Esophagus squamous epithelium (tissue), 5 donors: ENCODE results near the gene ZNF619. TPM values are rescaled to one million over a fixed set of nuclear protein-coding genes. Genes with fewer than 3 reads are reported as not detected.

ENCODE experiments used
- DNase-seq: peaks from one replicate; lab custom pipeline; 2025; lab: John Stamatoyannopoulos, UW
- H3K27ac ChIP-seq, 4 donors: fragments of 200-600 bp; sonication (generic); one replicate each; pipeline ENCODE4 v1.5.1; 2016 to 2019; ENCODE audit warnings: mild to moderate bottlenecking in 1 of 4
- H3K27me3 ChIP-seq, 4 donors: fragments of 200-600 bp; sonication (generic); 1 replicate in 3 of 4; 2 replicates in 1 of 4; pipeline versions ENCODE4 v1.5.1 to v1.6.0; 2017 to 2021; ENCODE audit warnings: antibody characterized with exemption in 1 of 4
- H3K36me3 ChIP-seq, 3 donors: fragments of 200-600 bp; sonication (generic); one replicate each; pipeline ENCODE4 v1.5.1; 2016 to 2019
- H3K4me1 ChIP-seq, 3 donors: fragments of 200-600 bp; sonication (generic); one replicate each; pipeline ENCODE4 v1.5.1; 2017 to 2019
- H3K4me3 ChIP-seq, 4 donors: fragments of 200-600 bp; sonication (generic); 1 replicate in 3 of 4; 2 replicates in 1 of 4; pipeline ENCODE4 v1.5.1; 2016 to 2019; ENCODE audit warnings: mild to moderate bottlenecking in 2 of 4, moderate library complexity in 1 of 4
- H3K9me3 ChIP-seq, 3 donors: fragments of 200-600 bp; sonication (generic); one replicate each; pipeline ENCODE4 v1.5.1; 2016 to 2019
- POLR2A ChIP-seq, 4 donors: fragments of 450-650 bp; IDR thresholded peaks; one replicate each; pipeline ENCODE4 v1.6.1; 2017; ENCODE audit warnings: antibody characterized with exemption in 4 of 4, mild to moderate bottlenecking in 4 of 4, moderate library complexity in 3 of 4
- WGBS, 2 donors: methylation state at CpG; one replicate each; pipeline ENCODE4 v1.1.5; 2018; 5-methylcytosine and 5-hydroxymethylcytosine counted together
- intact Hi-C: fragments of 100-400 bp; cut with DNase I; formaldehyde crosslinking; loops from one replicate; pipeline ENCODE4 v1.15.0; 2022
- total RNA-seq, 4 donors: library from RNA; depleted of rRNA; stranded (reverse); fragments of >200 nt; gene quantifications; one replicate each; pipeline ENCODE4 v1.1.0, GENCODE V29; 2016
- TF ChIP-seq, protein P1 (sequence below), 6 experiments: fragments of 450-650 bp in 4 of 6; fragments of 200-600 bp in 2 of 6; sonication (generic) in 2 of 6; IDR thresholded peaks; one replicate each; pipeline ENCODE4 v1.5.1; 2016 to 2019; ENCODE audit warnings: antibody characterized with exemption in 6 of 6, mild to moderate bottlenecking in 4 of 6, moderate library complexity in 4 of 6
- donor health status: DM: yes; HTN: yes; CAD: no.

ZNF619 gene
- total RNA-seq, 4 donors from 2014 or later = 1.9 to 9.4 (median 3.9) TPM

DNA sequence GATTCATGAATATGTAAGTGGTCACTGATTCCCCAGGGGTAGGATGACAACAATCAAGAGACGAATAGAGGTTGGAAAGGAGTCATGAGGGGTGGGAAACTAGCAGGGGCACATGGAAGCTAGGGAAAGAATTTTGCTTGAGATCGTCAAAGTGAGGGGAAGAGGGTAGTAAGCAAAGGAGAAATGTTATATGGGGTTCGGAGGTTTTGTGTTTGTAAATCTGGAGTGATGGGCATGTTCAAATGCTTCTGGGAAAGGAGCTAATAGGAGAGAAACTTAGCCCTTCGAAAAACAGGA is 11.9 kb upstream of the ZNF619 start:
- no peak overlapping the region for H3K4me3 ChIP-seq
- H3K9me3 ChIP-seq = no peaks in the 10 kb centered on the region
- no peak for DNase-seq
- H3K4me1 ChIP-seq = peaks cover 2 to 11% (median 6%) of the 10 kb centered on the region in 3 donors
- intact Hi-C loops = no loop called here
- no peaks in the 10 kb centered on the region for H3K27me3 ChIP-seq
- TF ChIP-seq POLR2A (IDR thresholded peaks at IDR 0.05) = no peak
- TF ChIP-seq, protein P1, sequence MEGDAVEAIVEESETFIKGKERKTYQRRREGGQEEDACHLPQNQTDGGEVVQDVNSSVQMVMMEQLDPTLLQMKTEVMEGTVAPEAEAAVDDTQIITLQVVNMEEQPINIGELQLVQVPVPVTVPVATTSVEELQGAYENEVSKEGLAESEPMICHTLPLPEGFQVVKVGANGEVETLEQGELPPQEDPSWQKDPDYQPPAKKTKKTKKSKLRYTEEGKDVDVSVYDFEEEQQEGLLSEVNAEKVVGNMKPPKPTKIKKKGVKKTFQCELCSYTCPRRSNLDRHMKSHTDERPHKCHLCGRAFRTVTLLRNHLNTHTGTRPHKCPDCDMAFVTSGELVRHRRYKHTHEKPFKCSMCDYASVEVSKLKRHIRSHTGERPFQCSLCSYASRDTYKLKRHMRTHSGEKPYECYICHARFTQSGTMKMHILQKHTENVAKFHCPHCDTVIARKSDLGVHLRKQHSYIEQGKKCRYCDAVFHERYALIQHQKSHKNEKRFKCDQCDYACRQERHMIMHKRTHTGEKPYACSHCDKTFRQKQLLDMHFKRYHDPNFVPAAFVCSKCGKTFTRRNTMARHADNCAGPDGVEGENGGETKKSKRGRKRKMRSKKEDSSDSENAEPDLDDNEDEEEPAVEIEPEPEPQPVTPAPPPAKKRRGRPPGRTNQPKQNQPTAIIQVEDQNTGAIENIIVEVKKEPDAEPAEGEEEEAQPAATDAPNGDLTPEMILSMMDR (IDR thresholded peaks at IDR 0.05) = no peak
- no peak overlapping the region for H3K27ac ChIP-seq
- peaks cover 5 to 65% (median 34%) of the 10 kb centered on the region in 3 donors for H3K36me3 ChIP-seq
- WGBS, 2 donors = 75 to 76% methylated on average over 4 of the region's 4 CpGs

DNA sequence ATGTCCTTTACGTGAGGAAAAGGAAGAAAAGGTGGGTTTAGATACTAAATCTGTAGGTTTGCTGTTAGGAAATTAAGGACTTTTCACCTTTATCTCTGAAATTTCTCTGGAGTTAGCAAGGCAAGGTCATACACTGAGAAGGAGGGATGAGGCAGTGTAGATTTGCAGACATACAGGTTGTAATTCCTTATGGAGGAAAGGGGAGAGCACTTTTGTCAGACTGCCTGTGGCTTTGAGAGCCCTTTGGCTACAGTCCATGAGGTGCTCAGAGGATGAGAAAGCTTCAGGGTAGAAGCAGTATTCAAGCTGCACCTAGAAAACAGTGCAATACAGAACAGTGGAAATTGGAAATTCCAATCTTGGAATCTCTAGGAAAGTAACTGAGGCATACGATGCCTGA is 11.5 kb upstream of the ZNF619 start:
- WGBS, 2 donors = 71 to 79% methylated on average over 2 of the region's 2 CpGs
- H3K4me3 ChIP-seq = no peak overlapping the region
- intact Hi-C loops = no loop called here
- peaks cover 0 to 7% (median 4%) of the 10 kb centered on the region in 3 donors for H3K4me1 ChIP-seq
- TF ChIP-seq POLR2A (IDR thresholded peaks at IDR 0.05) = no peak
- TF ChIP-seq, protein P1 (IDR thresholded peaks at IDR 0.05) = no peak
- DNase-seq = no peak
- H3K9me3 ChIP-seq = no peaks in the 10 kb centered on the region
- peaks cover 5 to 61% (median 32%) of the 10 kb centered on the region in 3 donors for H3K36me3 ChIP-seq
- H3K27ac ChIP-seq = no peak overlapping the region
- no peaks in the 10 kb centered on the region for H3K27me3 ChIP-seq

DNA sequence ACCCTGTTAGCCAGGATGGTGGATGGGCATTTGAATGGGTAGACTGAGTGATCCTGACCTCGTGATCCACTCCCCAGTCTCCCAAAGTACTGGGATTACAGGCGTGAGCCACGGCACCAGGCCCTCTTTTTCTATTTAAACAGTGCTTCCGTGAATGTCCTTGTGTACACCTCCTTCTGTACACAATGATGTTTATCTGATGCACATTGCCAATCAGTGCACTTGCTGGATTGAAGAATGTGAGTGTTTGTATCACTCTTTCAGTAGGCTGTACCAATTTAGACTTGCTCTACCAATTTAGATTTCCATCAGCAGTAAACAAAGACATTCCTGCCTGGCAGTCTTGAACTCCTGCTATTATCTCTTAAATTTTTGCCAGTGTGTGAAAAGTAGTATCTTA is 8.9 kb upstream of the ZNF619 start:
- Histone ChIP-seq H3K9me3 (no peaks in the 10 kb centered on the region), H3K36me3 (peaks cover 5 to 36% (median 11%) of the 10 kb centered on the region in 3 donors), H3K4me3 (no peak overlapping the region), H3K27ac (no peak overlapping the region), H3K4me1 (no peaks in the 10 kb centered on the region), H3K27me3 (no peaks in the 10 kb centered on the region)
- TF ChIP-seq POLR2A (IDR thresholded peaks at IDR 0.05) = no peak
- TF ChIP-seq, protein P1 (IDR thresholded peaks at IDR 0.05) = no peak
- WGBS, 2 donors = 82 to 88% methylated on average over 1 to 4 of the region's 4 CpGs
- DNase-seq = no peak
- intact Hi-C loops = no loop called here

DNA sequence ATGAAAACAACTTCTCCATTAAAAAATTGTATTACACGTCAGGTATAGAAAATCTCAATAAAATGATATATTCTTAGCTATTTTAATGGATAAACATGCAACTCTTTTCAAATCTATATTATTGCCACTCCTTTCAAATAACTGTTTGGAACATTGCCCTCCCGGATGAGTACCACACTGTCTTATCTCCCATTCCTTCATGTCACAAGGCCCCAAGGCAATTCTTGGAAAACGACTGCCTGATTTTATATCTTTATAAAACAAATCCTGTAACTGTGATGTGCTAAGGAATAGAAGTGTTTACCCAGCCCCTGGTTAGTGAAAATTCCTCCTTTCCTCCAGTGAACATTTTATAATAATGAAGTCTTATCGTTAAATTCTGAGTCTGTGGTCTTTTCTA is 6.2 kb upstream of the ZNF619 start:
- Histone ChIP-seq H3K9me3 (no peaks in the 10 kb centered on the region), H3K4me3 (no peak overlapping the region), H3K36me3 (peaks cover 0 to 9% (median 0%) of the 10 kb centered on the region in 3 donors), H3K4me1 (no peaks in the 10 kb centered on the region), H3K27me3 (no peaks in the 10 kb centered on the region), H3K27ac (no peak overlapping the region)
- intact Hi-C loops = no loop called here
- DNase-seq = no peak
- TF ChIP-seq, protein P1 (IDR thresholded peaks at IDR 0.05) = no peak
- TF ChIP-seq POLR2A (IDR thresholded peaks at IDR 0.05) = no peak
- WGBS, 2 donors = 79 to 82% methylated on average over 4 of the region's 4 CpGs

DNA sequence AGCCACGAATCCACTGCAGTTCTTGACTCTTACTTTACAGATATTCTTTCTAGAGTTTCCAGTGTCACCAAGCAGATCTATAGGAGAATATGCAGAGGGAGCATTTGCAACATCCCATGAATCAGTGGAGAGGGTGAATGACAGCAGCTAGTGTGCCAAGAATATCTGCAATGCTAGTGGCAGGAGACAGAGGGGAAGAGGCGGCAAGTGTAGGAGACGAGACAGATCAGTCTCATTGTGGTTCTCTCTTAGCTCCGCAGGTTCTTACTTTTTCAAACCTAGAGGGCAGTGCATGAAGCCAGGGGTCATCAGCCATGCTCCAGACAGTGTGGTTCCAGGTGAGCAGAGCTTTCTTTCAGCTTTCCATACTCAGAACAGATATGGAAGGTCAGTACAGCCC is 744 bp downstream of the ZNF619 start:
- H3K27ac ChIP-seq = peak overlapping the region in 1 of 4 donors; percentile 84
- intact Hi-C loops = no loop called here
- DNase-seq = no peak

More for the DNA sequence above, 744 bp downstream of the ZNF619 start:
- H3K9me3 ChIP-seq = no peaks in the 10 kb centered on the region
- TF ChIP-seq, protein P1 (IDR thresholded peaks at IDR 0.05) = no peak
- TF ChIP-seq POLR2A (IDR thresholded peaks at IDR 0.05) = no peak
- H3K4me1 ChIP-seq = peaks cover 0 to 17% (median 5%) of the 10 kb centered on the region in 3 donors
- H3K27me3 ChIP-seq = no peaks in the 10 kb centered on the region
- H3K4me3 ChIP-seq = peak overlapping the region; percentile 67 to 93 (median 88)
- peaks cover 0 to 41% (median 0%) of the 10 kb centered on the region in 3 donors for H3K36me3 ChIP-seq
- 33 to 53% methylated on average over 4 of the region's 4 CpGs for WGBS, 2 donors
